HEK293 (cell line): ENCODE data around the gene CD48.

Experiments used
- CTCF ChIA-PET: fragments of 350-600 bp; formaldehyde crosslinking; extraction: SDS; loops from one replicate; lab custom pipeline; 2021; ENCODE audit warnings: antibody characterized with exemption; lab: Yijun Ruan, JAX
- POLR2A ChIA-PET: fragments of 300-600 bp; formaldehyde crosslinking; extraction: SDS; loops from one replicate; lab custom pipeline; 2020; ENCODE audit warnings: antibody characterized with exemption, inconsistent platforms; lab: Yijun Ruan, JAX
- H3K27ac ChIP-seq: fragments of 200-500 bp; sonication (Bioruptor generic); 2 replicates; pipeline ENCODE4 v1.5.1; 2014; ENCODE audit warnings: low read depth, low read length, control low read depth, inconsistent platforms; ENCODE audit errors: extremely low read depth
- H3K36me3 ChIP-seq, 2 experiments: fragments of 200-500 bp in 1 of 2; sonication (Bioruptor generic) in 1 of 2; 1 replicate in 1 of 2; 2 replicates in 1 of 2; pipeline ENCODE4 v1.5.1; 2014 to 2017; ENCODE audit warnings: inconsistent platforms in 2 of 2, low read length in 2 of 2; ENCODE audit not compliant: control insufficient read depth in 2 of 2, insufficient read depth in 1 of 2
- H3K4me1 ChIP-seq: fragments of 200-500 bp; sonication (Bioruptor generic); 2 replicates; pipeline ENCODE4 v1.5.1; 2014; ENCODE audit warnings: mild to moderate bottlenecking, low read length, inconsistent platforms; ENCODE audit not compliant: control insufficient read depth, insufficient read depth
- H3K4me3 ChIP-seq: 2 replicates; pipeline ENCODE4 v1.5.1; 2011; ENCODE audit warnings: low read depth, mild to moderate bottlenecking, control low read depth, low read length, moderate library complexity
- H3K9me3 ChIP-seq: fragments of 200-500 bp; sonication (Bioruptor generic); 2 replicates; pipeline ENCODE4 v1.5.1; 2014; ENCODE audit warnings: low read depth, low read length, inconsistent platforms; ENCODE audit not compliant: control insufficient read depth, insufficient read depth
- BCL11B ChIP-seq: fragments of 450-650 bp; formaldehyde crosslinking; IDR thresholded peaks from 2 replicates; pipeline ENCODE4 v1.5.1; 2016; ENCODE audit warnings: low read depth, missing biosample characterization, missing genetic modification characterization
- EGR2 ChIP-seq: fragments of 450-650 bp; formaldehyde crosslinking; IDR thresholded peaks from 2 replicates; pipeline ENCODE4 v1.5.1; 2016; ENCODE audit warnings: low read depth, missing biosample characterization, missing genetic modification characterization
- HOXA7 ChIP-seq: sonication (generic); formaldehyde crosslinking; IDR thresholded peaks from 2 replicates; pipeline ENCODE4 v1.8.1; 2022; ENCODE audit warnings: missing genetic modification reagents, borderline replicate concordance
- HOXC10 ChIP-seq: sonication (generic); formaldehyde crosslinking; IDR thresholded peaks from 2 replicates; pipeline ENCODE4 v1.8.1; 2023; ENCODE audit warnings: mild to moderate bottlenecking, missing genetic modification reagents
- INSM2 ChIP-seq: fragments of 450-650 bp; formaldehyde crosslinking; IDR thresholded peaks from 2 replicates; pipeline ENCODE4 v1.5.1; 2016; ENCODE audit warnings: missing biosample characterization, missing genetic modification characterization
- KLF10 ChIP-seq: fragments of 450-650 bp; IDR thresholded peaks from 2 replicates; pipeline ENCODE4 v1.5.1; 2018; ENCODE audit warnings: missing biosample characterization, mild to moderate bottlenecking, missing genetic modification characterization
- MZF1 ChIP-seq: fragments of 450-650 bp; formaldehyde crosslinking; IDR thresholded peaks from 2 replicates; pipeline ENCODE4 v1.5.1; 2017; ENCODE audit warnings: missing biosample characterization, missing genetic modification characterization, borderline replicate concordance
- PBX3 ChIP-seq: sonication (generic); formaldehyde crosslinking; IDR thresholded peaks from 2 replicates; pipeline ENCODE4 v1.8.1; 2022; ENCODE audit warnings: mild to moderate bottlenecking, moderate library complexity, missing genetic modification reagents
- RBAK ChIP-seq: fragments of 450-650 bp; formaldehyde crosslinking; IDR thresholded peaks from 2 replicates; pipeline ENCODE4 v1.5.1; 2016; ENCODE audit warnings: missing biosample characterization, missing genetic modification characterization
- SALL2 ChIP-seq: fragments of 450-650 bp; formaldehyde crosslinking; IDR thresholded peaks from 2 replicates; pipeline ENCODE4 v1.5.0; 2017; ENCODE audit warnings: missing biosample characterization, mild to moderate bottlenecking, missing genetic modification characterization, borderline replicate concordance
- ZBTB21 ChIP-seq: fragments of 450-650 bp; formaldehyde crosslinking; IDR thresholded peaks from 2 replicates; pipeline ENCODE4 v1.5.1; 2017; ENCODE audit warnings: missing biosample characterization, missing genetic modification characterization
- ZBTB6 ChIP-seq: fragments of 450-650 bp; formaldehyde crosslinking; IDR thresholded peaks from 2 replicates; pipeline ENCODE4 v1.5.1; 2017; ENCODE audit warnings: missing biosample characterization, missing genetic modification characterization
- ZNF335 ChIP-seq: fragments of 450-650 bp; formaldehyde crosslinking; conservative IDR thresholded peaks from 2 replicates; pipeline ENCODE4 v1.5.1; 2016; ENCODE audit warnings: missing biosample characterization, missing genetic modification characterization
- ZNF37A ChIP-seq: fragments of 450-650 bp; IDR thresholded peaks from 2 replicates; pipeline ENCODE4 v1.5.1; 2018; ENCODE audit warnings: missing biosample characterization, missing genetic modification characterization
- ZNF473 ChIP-seq: fragments of 450-650 bp; formaldehyde crosslinking; IDR thresholded peaks from 2 replicates; pipeline ENCODE4 v1.5.1; 2017; ENCODE audit warnings: missing biosample characterization, missing genetic modification characterization
- ZNF48 ChIP-seq: fragments of 450-650 bp; formaldehyde crosslinking; IDR thresholded peaks from 2 replicates; pipeline ENCODE4 v1.5.1; 2016; ENCODE audit warnings: missing biosample characterization, missing genetic modification characterization
- ZNF529 ChIP-seq: fragments of 450-650 bp; formaldehyde crosslinking; IDR thresholded peaks from 2 replicates; pipeline ENCODE4 v1.5.1; 2017; ENCODE audit warnings: missing genetic modification characterization, missing biosample characterization; ENCODE audit not compliant: insufficient replicate concordance
- ZNF555 ChIP-seq: fragments of 450-650 bp; formaldehyde crosslinking; conservative IDR thresholded peaks from 2 replicates; pipeline ENCODE4 v1.5.1; 2017; ENCODE audit warnings: missing biosample characterization, mild to moderate bottlenecking, missing genetic modification characterization, inconsistent platforms
- ZNF558 ChIP-seq: fragments of 450-650 bp; formaldehyde crosslinking; IDR thresholded peaks from 2 replicates; pipeline ENCODE4 v1.5.1; 2016; ENCODE audit warnings: missing biosample characterization, missing genetic modification characterization
- ZNF560 ChIP-seq: fragments of 450-650 bp; formaldehyde crosslinking; IDR thresholded peaks from 2 replicates; pipeline ENCODE4 v1.5.1; 2017; ENCODE audit warnings: missing biosample characterization, missing genetic modification characterization, borderline replicate concordance
- ZNF596 ChIP-seq: fragments of 450-650 bp; IDR thresholded peaks from 2 replicates; pipeline ENCODE4 v1.5.0; 2018; ENCODE audit warnings: missing biosample characterization, mild to moderate bottlenecking, missing genetic modification characterization, moderate library complexity
- ZNF624 ChIP-seq: fragments of 450-650 bp; formaldehyde crosslinking; IDR thresholded peaks from 2 replicates; pipeline ENCODE4 v1.5.1; 2017; ENCODE audit warnings: missing biosample characterization, missing genetic modification characterization
- ZNF629 ChIP-seq: fragments of 450-650 bp; formaldehyde crosslinking; IDR thresholded peaks from 2 replicates; pipeline ENCODE4 v1.5.1; 2017; ENCODE audit warnings: missing biosample characterization, missing genetic modification characterization
- ZNF664 ChIP-seq: fragments of 450-650 bp; formaldehyde crosslinking; IDR thresholded peaks from 2 replicates; pipeline ENCODE4 v1.5.1; 2016; ENCODE audit warnings: missing biosample characterization, missing genetic modification characterization
- ZNF707 ChIP-seq: fragments of 450-650 bp; formaldehyde crosslinking; IDR thresholded peaks from 2 replicates; pipeline ENCODE4 v1.5.1; 2016; ENCODE audit warnings: missing biosample characterization, missing genetic modification characterization
- ZNF76 ChIP-seq: fragments of 450-650 bp; formaldehyde crosslinking; IDR thresholded peaks from 2 replicates; pipeline ENCODE4; 2016; ENCODE audit warnings: low read depth, missing biosample characterization, missing genetic modification characterization, borderline replicate concordance
- ZNF791 ChIP-seq: fragments of 450-650 bp; formaldehyde crosslinking; IDR thresholded peaks from 2 replicates; pipeline ENCODE4 v1.5.1; 2016; ENCODE audit warnings: missing biosample characterization, missing genetic modification characterization
- ZNF837 ChIP-seq: fragments of 450-650 bp; formaldehyde crosslinking; IDR thresholded peaks from 2 replicates; pipeline ENCODE4 v1.5.1; 2016; ENCODE audit warnings: missing biosample characterization, missing genetic modification characterization
- ZSCAN16 ChIP-seq: fragments of 450-650 bp; formaldehyde crosslinking; IDR thresholded peaks from 2 replicates; pipeline ENCODE4 v1.5.1; 2016; ENCODE audit warnings: missing biosample characterization, missing genetic modification characterization

The CD48 gene

GRCh38 chr1:160638926-160639325, 72.7 kb downstream of the CD48 start:
- Histone ChIP-seq H3K4me3 (no peak overlapping the region), H3K27ac (no peak overlapping the region), H3K36me3 (no peaks in the 10 kb centered on the region), H3K9me3 (no peaks in the 10 kb centered on the region), H3K4me1 (no peaks in the 10 kb centered on the region)
- CTCF ChIA-PET, result interaction anchor here (0.6 kb wide), 1 partner anchor 327 kb away, joined by 3 read pairs; no protein-coding TSS in a partner anchor
- POLR2A ChIA-PET, result no interaction called here
- TF ChIP-seq ZNF48 (tag by site-specific recombination), result no peak
- TF ChIP-seq ZNF629 (tag by site-specific recombination), result no peak
- no peak for TF ChIP-seq ZNF529 (tag by site-specific recombination)
- no peak for TF ChIP-seq ZNF555 (tag by site-specific recombination)
- TF ChIP-seq ZNF707 (tag by site-specific recombination), result no peak
- no peak for TF ChIP-seq ZNF664 (tag by site-specific recombination)
- no peak for TF ChIP-seq MZF1 (tag by site-specific recombination)
- TF ChIP-seq HOXA7, result no peak
- no peak for TF ChIP-seq BCL11B (tag by site-specific recombination)
- no peak for TF ChIP-seq SALL2 (tag by site-specific recombination)
- TF ChIP-seq HOXC10 (CRISPR knock-in tag), result no peak
- TF ChIP-seq ZNF624 (tag by site-specific recombination), result no peak
- TF ChIP-seq, all 188 proteins: peak for 0

- no peak overlapping the region for H3K27ac ChIP-seq
- no peaks in the 10 kb centered on the region for H3K36me3 ChIP-seq
- ChIA-PET POLR2A (no interaction called here), CTCF (interaction anchor here (0.6 kb wide), 1 partner anchor 328 kb away, joined by 3 read pairs; no protein-coding TSS in a partner anchor)
- H3K4me3 ChIP-seq, result no peak overlapping the region
- no peak for TF ChIP-seq ZNF76
- no peak for TF ChIP-seq ZSCAN16
- TF ChIP-seq ZNF596 (tag by site-specific recombination), result no peak
- no peak for TF ChIP-seq ZBTB21 (tag by site-specific recombination)
- no peak for TF ChIP-seq RBAK
- TF ChIP-seq KLF10 (tag by site-specific recombination), result no peak
- TF ChIP-seq ZNF624 (tag by site-specific recombination), result no peak
- TF ChIP-seq EGR2 (tag by site-specific recombination), result no peak
- no peak for TF ChIP-seq ZNF791 (tag by site-specific recombination)
- TF ChIP-seq ZNF335 (tag by site-specific recombination), result no peak
- TF ChIP-seq ZNF560 (tag by site-specific recombination), result no peak
- TF ChIP-seq ZNF473 (tag by site-specific recombination), result no peak
- no peak for TF ChIP-seq PBX3 (CRISPR knock-in tag)
- TF ChIP-seq ZBTB6 (tag by site-specific recombination), result no peak
- no peak for TF ChIP-seq ZNF837 (tag by site-specific recombination)
- no peak for TF ChIP-seq ZNF37A (tag by site-specific recombination)
- no peak for TF ChIP-seq INSM2
- no peak for TF ChIP-seq ZNF558
- no peaks in the 10 kb centered on the region for H3K9me3 ChIP-seq
- H3K4me1 ChIP-seq, result no peaks in the 10 kb centered on the region
Measured at GRCh38 chr1:160638540-160638857, 73.1 kb downstream of the CD48 start.
